Smooth muscle cell of the brain vasculature (primary cell): ENCODE measurements around the gene LRBA.

ENCODE experiments used
- DNase-seq: peaks from one replicate; pipeline ENCODE4 v3.0.0-alpha.2; 2012; ENCODE audit warnings: low read depth, low spot score

Gene LRBA

DNA sequence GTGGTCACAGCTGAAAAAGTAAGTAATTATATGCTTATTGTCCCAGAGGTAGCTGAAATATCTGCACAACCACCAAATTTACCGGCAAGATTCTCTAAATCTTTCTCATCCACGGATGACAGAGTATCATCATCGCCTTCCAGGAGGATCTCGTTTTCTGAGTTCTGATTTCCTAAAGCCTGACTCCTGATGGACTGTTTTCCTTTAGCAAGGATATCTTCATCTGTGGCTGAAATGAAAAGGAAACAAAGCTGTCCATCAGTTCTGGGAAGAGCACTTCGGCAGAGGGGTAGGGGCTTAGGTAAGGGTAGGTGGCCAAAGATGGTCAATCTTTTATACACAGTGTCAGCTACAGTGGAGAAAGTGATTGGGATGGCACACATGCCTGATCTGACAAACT, 424.5 kb downstream of the LRBA start:
- DNase-seq: no peak

GRCh38 chr4:150589157-150589556, 425.9 kb downstream of the LRBA start:
- DNase-seq: no peak

GRCh38 chr4:150588316-150588715, 426.8 kb downstream of the LRBA start:
- no peak for DNase-seq

- DNase-seq: no peak
Observed at GRCh38 chr4:150586162-150586810, 428.8 kb downstream of the LRBA start.

GRCh38 chr4:150585611-150586010, 429.5 kb downstream of the LRBA start:
- no peak for DNase-seq

- no peak for DNase-seq
Observed at GRCh38 chr4:150584111-150584915, 430.8 kb downstream of the LRBA start.

DNA sequence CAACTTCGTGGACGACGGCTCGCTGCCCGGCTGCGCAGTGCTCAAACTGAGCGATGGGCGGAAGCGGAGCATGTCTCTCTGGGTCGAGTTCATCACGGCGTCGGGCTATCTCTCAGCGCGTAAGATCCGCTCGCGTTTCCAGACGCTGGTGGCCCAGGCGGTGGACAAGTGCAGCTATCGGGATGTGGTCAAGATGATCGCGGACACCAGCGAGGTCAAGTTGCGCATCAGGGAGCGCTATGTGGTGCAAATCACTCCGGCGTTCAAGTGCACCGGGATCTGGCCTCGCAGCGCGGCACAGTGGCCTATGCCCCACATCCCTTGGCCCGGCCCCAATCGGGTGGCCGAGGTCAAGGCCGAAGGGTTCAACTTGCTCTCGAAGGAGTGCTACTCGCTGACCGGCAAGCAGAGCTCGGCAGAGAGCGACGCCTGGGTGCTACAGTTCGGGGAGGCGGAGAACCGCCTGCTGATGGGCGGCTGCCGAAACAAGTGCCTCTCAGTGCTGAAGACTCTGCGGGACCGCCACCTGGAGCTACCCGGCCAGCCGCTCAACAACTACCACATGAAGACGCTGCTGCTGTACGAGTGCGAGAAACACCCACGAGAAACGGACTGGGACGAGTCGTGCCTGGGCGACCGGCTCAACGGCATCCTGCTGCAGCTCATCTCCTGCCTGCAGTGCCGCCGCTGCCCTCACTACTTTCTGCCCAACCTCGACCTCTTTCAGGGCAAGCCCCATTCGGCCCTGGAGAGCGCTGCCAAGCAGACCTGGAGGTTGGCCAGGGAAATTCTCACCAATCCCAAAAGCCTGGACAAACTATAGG, 431.6 kb downstream of the LRBA start:
- no peak for DNase-seq

DNA sequence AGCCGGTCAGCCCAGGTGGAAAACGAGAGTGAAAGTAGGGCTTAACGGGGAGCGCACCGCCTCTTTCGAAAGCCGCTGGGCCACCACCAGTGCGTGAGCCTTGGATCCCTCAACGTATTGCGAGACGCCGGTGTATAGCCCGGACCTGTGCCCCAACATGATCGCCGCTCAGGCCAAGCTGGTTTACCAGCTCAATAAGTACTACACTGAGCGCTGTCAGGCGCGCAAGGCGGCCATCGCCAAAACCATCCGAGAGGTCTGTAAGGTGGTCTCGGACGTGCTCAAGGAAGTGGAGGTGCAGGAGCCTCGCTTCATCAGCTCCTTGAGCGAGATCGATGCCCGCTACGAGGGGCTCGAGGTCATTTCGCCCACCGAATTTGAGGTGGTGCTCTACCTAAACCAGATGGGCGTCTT, 432.2 kb downstream of the LRBA start:
- DNase-seq: no peak

GRCh38 chr4:150582146-150582872, 432.8 kb downstream of the LRBA start, which contains the start of gene MAB21L2:
TSS of gene MAB21L2 (plus strand) at chr4:150582151. CDS start at chr4:150583030, 879 bp downstream.
- no peak for DNase-seq

- DNase-seq: no peak
Observed at GRCh38 chr4:150581641-150582051, 433.4 kb downstream of the LRBA start.

DNA sequence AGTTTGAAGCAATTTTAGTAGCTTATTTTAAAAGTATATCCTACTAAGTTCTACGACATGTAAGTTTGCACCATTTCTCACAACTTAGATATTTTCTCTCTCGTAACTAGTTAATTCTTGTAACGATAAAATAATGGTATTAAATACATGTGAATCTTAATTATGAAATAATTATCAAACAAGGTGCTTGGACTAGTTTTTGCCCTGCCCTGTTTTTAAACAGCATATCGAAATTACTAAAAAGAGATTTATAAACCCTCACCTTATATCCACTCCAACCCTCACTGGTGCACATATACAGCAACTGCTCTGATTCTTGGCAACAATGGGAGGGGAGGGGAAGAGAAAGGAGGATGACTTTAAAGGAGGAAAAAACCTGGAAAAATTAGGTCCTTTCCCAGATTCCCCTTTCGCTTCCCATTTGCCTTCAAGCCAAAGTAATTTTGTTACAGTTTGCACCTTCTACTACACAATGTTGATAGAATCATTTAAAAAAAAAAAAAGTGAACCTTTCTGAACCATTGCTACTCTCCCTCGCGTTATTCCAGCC, 434.0 kb downstream of the LRBA start:
- no peak for DNase-seq

DNA sequence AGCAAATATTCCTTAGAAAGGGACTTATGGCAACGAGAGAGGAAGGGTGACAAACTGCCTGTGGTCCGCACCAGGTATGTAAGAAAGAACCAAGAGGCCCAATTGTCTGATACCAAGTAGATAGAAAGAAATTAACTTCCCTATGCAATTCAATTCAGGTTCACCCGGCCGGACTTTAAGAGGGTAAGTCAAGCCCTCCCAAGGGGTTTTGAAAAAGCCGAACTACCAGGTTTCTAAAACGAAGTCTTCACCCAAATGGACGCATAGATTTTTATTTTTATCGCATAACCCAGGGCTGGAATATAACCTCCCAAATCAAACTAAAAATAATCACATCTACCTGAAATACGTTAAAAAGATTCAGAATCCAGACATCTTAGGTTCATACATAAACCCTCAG, 434.8 kb downstream of the LRBA start:
- no peak for DNase-seq

DNA sequence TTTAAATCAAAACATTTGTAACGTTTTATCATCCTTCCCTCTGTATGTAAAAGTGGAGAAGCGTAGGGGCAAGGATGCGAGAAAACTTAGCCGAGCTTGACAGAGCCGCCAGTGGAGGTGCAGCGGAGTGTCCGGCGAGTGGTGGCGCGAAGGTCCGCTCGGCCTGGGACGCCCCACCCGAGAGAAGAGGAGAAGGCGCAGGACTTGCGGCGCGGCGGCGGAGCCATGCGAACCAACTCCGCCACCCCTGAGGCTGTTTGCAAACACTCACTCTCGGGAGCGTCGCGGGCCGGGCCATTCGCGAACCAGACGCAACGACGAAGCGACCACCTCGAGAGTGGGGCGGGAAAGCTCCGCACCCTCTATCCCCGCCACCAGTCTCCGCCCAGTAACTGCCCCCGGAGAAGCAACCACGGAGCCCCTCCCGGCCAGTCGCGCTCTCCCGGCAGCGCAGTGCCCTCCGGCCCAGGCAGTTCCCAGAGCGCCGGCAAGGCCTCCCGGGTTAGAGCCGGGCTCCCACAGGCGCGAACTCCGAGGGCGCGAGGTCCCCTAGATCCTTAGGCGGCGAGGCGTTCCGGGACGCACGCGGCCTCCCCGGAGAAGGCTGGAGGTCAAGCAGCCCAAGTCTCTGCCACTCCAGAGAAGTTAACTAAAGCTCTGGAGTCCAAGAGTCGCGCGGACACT, 435.4 kb downstream of the LRBA start:
- no peak for DNase-seq

- DNase-seq: no peak
Observed at GRCh38 chr4:150578745-150579501, 436.2 kb downstream of the LRBA start.

- no peak for DNase-seq
Observed at GRCh38 chr4:150577796-150578195, 437.3 kb downstream of the LRBA start.

GRCh38 chr4:150574678-150575077, 440.4 kb downstream of the LRBA start:
- no peak for DNase-seq

GRCh38 chr4:150573534-150573933, 441.6 kb downstream of the LRBA start:
- DNase-seq: no peak

DNA sequence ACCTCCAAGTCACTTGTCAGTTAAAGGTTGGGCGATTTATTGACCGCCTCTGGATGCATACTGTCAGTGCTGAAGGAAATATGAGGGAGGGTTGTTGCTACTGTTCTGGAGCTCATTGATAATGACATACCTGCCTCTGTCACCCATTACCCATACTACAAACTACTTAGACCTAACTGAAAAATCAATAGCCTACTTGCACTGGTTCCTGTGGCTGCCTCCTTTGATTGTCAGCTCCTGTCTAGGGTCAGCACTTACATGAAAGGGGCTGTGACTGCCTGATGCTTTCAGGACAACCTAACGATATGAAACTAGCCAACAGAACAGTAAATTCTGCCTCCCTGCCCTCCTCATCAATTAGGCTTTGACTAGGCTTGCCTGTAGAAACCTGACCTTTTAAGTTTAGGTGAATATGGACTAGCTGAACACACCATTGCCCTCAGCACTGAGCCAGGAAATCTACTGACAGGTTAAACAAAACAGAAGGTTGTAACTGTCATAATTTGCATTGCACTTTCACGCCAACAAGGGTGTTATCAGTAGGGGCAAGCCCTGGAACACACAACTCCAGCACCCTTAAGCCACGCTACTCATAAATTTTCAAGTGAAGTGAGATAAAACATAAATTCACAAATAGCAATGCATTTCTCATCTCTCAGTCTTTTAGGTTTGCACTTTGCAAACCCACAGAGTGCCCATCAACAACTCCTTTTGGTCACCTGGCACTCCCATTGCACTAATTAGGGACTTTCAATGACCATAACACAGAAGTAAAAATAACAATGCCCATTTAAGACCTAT, 442.2 kb downstream of the LRBA start:
- no peak for DNase-seq

GRCh38 chr4:150570862-150571261, 444.2 kb downstream of the LRBA start:
- DNase-seq: no peak
